Measurements from ENCODE around the gene FBLN2.

The FBLN2 gene

GRCh38 chr3:13623101-13623654 is 74.3 kb downstream of the FBLN2 start:
- DNase-seq (no peak), ATAC-seq (no peak)
- Mint-ChIP-seq H3K27me3 (no peaks in the 10 kb centered on the region), H3K27ac (no peak overlapping the region), H3K9me3 (no peaks in the 10 kb centered on the region), H3K4me1 (peaks cover 5% of the 10 kb centered on the region), H3K4me3 (no peak overlapping the region), H3K36me3 (ENCODE audit: low read depth) (no peaks in the 10 kb centered on the region)

GRCh38 chr3:13624021-13624420 is 75.1 kb downstream of the FBLN2 start:
- H3K27ac Mint-ChIP-seq, result no peak overlapping the region
- no peak for DNase-seq
- H3K27me3 Mint-ChIP-seq, result no peaks in the 10 kb centered on the region
- H3K9me3 Mint-ChIP-seq, result no peaks in the 10 kb centered on the region
- no peak overlapping the region for H3K4me3 Mint-ChIP-seq
- ATAC-seq, result no peak
- H3K36me3 Mint-ChIP-seq (ENCODE audit: low read depth), result no peaks in the 10 kb centered on the region
- H3K4me1 Mint-ChIP-seq, result peaks cover 5% of the 10 kb centered on the region

- Mint-ChIP-seq H3K36me3 (ENCODE audit: low read depth) (no peaks in the 10 kb centered on the region), H3K27ac (no peak overlapping the region)
Observed at GRCh38 chr3:13624671-13625125, 75.8 kb downstream of the FBLN2 start.

GRCh38 chr3:13626396-13626795 is 77.5 kb downstream of the FBLN2 start:
- Mint-ChIP-seq H3K36me3 (ENCODE audit: low read depth) (no peaks in the 10 kb centered on the region), H3K4me3 (no peak overlapping the region), H3K9me3 (no peaks in the 10 kb centered on the region), H3K27ac (no peak overlapping the region), H3K27me3 (no peaks in the 10 kb centered on the region), H3K4me1 (peaks cover 5% of the 10 kb centered on the region)
- no peak for DNase-seq
- no peak for ATAC-seq

More at GRCh38 chr3:13624671-13625125, 75.8 kb downstream of the FBLN2 start:
- H3K4me3 Mint-ChIP-seq, result no peak overlapping the region
- DNase-seq, result no peak
- H3K27me3 Mint-ChIP-seq, result no peaks in the 10 kb centered on the region
- no peaks in the 10 kb centered on the region for H3K9me3 Mint-ChIP-seq
- H3K4me1 Mint-ChIP-seq, result peaks cover 5% of the 10 kb centered on the region
- no peak for ATAC-seq

GRCh38 chr3:13626915-13627460 is 78.1 kb downstream of the FBLN2 start:
- no peaks in the 10 kb centered on the region for H3K9me3 Mint-ChIP-seq
- H3K4me3 Mint-ChIP-seq, result no peak overlapping the region
- H3K27ac Mint-ChIP-seq, result no peak overlapping the region
- ATAC-seq (no peak), DNase-seq (no peak)
- peaks cover 2% of the 10 kb centered on the region for H3K4me1 Mint-ChIP-seq
- no peaks in the 10 kb centered on the region for H3K36me3 Mint-ChIP-seq (ENCODE audit: low read depth)
- no peaks in the 10 kb centered on the region for H3K27me3 Mint-ChIP-seq

- Mint-ChIP-seq H3K27ac (no peak overlapping the region), H3K36me3 (ENCODE audit: low read depth) (no peaks in the 10 kb centered on the region), H3K4me3 (no peak overlapping the region), H3K9me3 (no peaks in the 10 kb centered on the region), H3K4me1 (no peaks in the 10 kb centered on the region), H3K27me3 (no peaks in the 10 kb centered on the region)
- ATAC-seq, result no peak
- no peak for DNase-seq
Observed at GRCh38 chr3:13627681-13628080, 78.8 kb downstream of the FBLN2 start.

GRCh38 chr3:13628432-13628831 is 79.5 kb downstream of the FBLN2 start:
- DNase-seq (no peak), ATAC-seq (no peak)
- Mint-ChIP-seq H3K9me3 (no peaks in the 10 kb centered on the region), H3K4me3 (no peak overlapping the region), H3K27me3 (no peaks in the 10 kb centered on the region), H3K4me1 (no peaks in the 10 kb centered on the region), H3K27ac (no peak overlapping the region), H3K36me3 (ENCODE audit: low read depth) (no peaks in the 10 kb centered on the region)

GRCh38 chr3:13628841-13629551 is 80.1 kb downstream of the FBLN2 start:
- Mint-ChIP-seq H3K9me3 (no peaks in the 10 kb centered on the region), H3K27ac (no peak overlapping the region), H3K4me1 (no peaks in the 10 kb centered on the region), H3K4me3 (no peak overlapping the region), H3K36me3 (ENCODE audit: low read depth) (no peaks in the 10 kb centered on the region), H3K27me3 (no peaks in the 10 kb centered on the region)
- no peak for ATAC-seq
- no peak for DNase-seq

- Mint-ChIP-seq H3K27ac (no peak overlapping the region), H3K9me3 (no peaks in the 10 kb centered on the region), H3K4me3 (no peak overlapping the region), H3K4me1 (no peaks in the 10 kb centered on the region), H3K27me3 (no peaks in the 10 kb centered on the region), H3K36me3 (ENCODE audit: low read depth) (no peaks in the 10 kb centered on the region)
- DNase-seq (no peak), ATAC-seq (no peak)
Observed at GRCh38 chr3:13629644-13630043, 80.7 kb downstream of the FBLN2 start.

GRCh38 chr3:13631256-13631655 is 82.3 kb downstream of the FBLN2 start:
- Mint-ChIP-seq H3K27me3 (no peaks in the 10 kb centered on the region), H3K36me3 (ENCODE audit: low read depth) (no peaks in the 10 kb centered on the region), H3K9me3 (no peaks in the 10 kb centered on the region), H3K4me1 (no peaks in the 10 kb centered on the region), H3K27ac (no peak overlapping the region), H3K4me3 (no peak overlapping the region)
- DNase-seq, result no peak
- ATAC-seq, result no peak

- no peaks in the 10 kb centered on the region for H3K4me1 Mint-ChIP-seq
- H3K4me3 Mint-ChIP-seq, result no peak overlapping the region
- no peak for DNase-seq
- no peaks in the 10 kb centered on the region for H3K9me3 Mint-ChIP-seq
- no peak for ATAC-seq
- H3K36me3 Mint-ChIP-seq (ENCODE audit: low read depth), result no peaks in the 10 kb centered on the region
- H3K27me3 Mint-ChIP-seq, result no peaks in the 10 kb centered on the region
- no peak overlapping the region for H3K27ac Mint-ChIP-seq
Observed at GRCh38 chr3:13633176-13633575, 84.3 kb downstream of the FBLN2 start.

GRCh38 chr3:13634151-13634550 is 85.2 kb downstream of the FBLN2 start:
- Mint-ChIP-seq H3K27ac (no peak overlapping the region), H3K36me3 (ENCODE audit: low read depth) (no peaks in the 10 kb centered on the region), H3K9me3 (no peaks in the 10 kb centered on the region), H3K4me3 (no peak overlapping the region), H3K27me3 (no peaks in the 10 kb centered on the region), H3K4me1 (no peaks in the 10 kb centered on the region)
- ATAC-seq (no peak), DNase-seq (no peak)

- H3K9me3 Mint-ChIP-seq, result no peaks in the 10 kb centered on the region
- H3K36me3 Mint-ChIP-seq (ENCODE audit: low read depth), result no peaks in the 10 kb centered on the region
- no peak overlapping the region for H3K4me3 Mint-ChIP-seq
- ATAC-seq, result no peak
- no peaks in the 10 kb centered on the region for H3K27me3 Mint-ChIP-seq
- no peak for DNase-seq
- H3K4me1 Mint-ChIP-seq, result no peaks in the 10 kb centered on the region
- no peak overlapping the region for H3K27ac Mint-ChIP-seq
Observed at GRCh38 chr3:13634615-13635014, 85.7 kb downstream of the FBLN2 start.

- H3K27me3 Mint-ChIP-seq, result no peaks in the 10 kb centered on the region
- DNase-seq (no peak), ATAC-seq (no peak)
- H3K9me3 Mint-ChIP-seq, result no peaks in the 10 kb centered on the region
- no peaks in the 10 kb centered on the region for H3K4me1 Mint-ChIP-seq
- no peak overlapping the region for H3K27ac Mint-ChIP-seq
- no peak overlapping the region for H3K4me3 Mint-ChIP-seq
- H3K36me3 Mint-ChIP-seq (ENCODE audit: low read depth), result no peaks in the 10 kb centered on the region
Observed at GRCh38 chr3:13636186-13636585, 87.3 kb downstream of the FBLN2 start.

- Mint-ChIP-seq H3K4me3 (no peak overlapping the region), H3K27me3 (no peaks in the 10 kb centered on the region), H3K27ac (no peak overlapping the region), H3K36me3 (ENCODE audit: low read depth) (no peaks in the 10 kb centered on the region), H3K4me1 (no peaks in the 10 kb centered on the region), H3K9me3 (no peaks in the 10 kb centered on the region)
- ATAC-seq (no peak), DNase-seq (no peak)
Observed at GRCh38 chr3:13636874-13637273, 87.9 kb downstream of the FBLN2 start.
